ENCODE results near the gene RUFY3. TPM values are rescaled to one million over a fixed set of nuclear protein-coding genes. Genes with fewer than 3 reads are reported as not detected.
"Not testable (repeated sequence)": the region's sequence is repeated elsewhere in the genome, so short reads cannot be mapped to it uniquely, and the experiment has no call there.

RUFY3 gene
- total RNA-seq, 3 donors from 2014 or later = 31.9 to 54.2 (median 46.0) TPM

DNA sequence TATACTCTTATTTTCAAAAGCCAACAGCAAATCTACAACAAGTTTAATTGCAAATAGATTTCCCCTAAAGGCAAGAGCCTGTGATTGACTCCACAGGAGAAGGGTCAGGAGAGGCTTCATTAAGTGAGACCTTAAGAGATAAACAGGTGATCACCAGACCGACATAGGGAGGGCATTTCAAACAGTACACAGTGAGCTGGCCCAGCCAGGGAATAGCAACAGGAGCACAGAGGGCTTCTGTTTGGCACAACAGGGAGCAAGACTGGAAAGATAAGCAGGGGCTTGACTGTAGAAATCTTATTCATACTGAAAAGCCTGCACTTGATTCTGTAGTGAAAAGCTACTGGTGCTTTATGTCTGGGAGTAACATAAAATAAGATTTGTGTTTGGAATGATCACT lies 3.9 kb downstream of the RUFY3 start:
- H3K36me3 ChIP-seq (ENCODE audit: low read depth) = no peaks in the 10 kb centered on the region
- H3K4me3 ChIP-seq = no peak overlapping the region
- H3K9me3 ChIP-seq = no peaks in the 10 kb centered on the region
- intact Hi-C loops (cut with DNase I, micrococcal nuclease) = no loop called here
- TF ChIP-seq, protein P1, sequence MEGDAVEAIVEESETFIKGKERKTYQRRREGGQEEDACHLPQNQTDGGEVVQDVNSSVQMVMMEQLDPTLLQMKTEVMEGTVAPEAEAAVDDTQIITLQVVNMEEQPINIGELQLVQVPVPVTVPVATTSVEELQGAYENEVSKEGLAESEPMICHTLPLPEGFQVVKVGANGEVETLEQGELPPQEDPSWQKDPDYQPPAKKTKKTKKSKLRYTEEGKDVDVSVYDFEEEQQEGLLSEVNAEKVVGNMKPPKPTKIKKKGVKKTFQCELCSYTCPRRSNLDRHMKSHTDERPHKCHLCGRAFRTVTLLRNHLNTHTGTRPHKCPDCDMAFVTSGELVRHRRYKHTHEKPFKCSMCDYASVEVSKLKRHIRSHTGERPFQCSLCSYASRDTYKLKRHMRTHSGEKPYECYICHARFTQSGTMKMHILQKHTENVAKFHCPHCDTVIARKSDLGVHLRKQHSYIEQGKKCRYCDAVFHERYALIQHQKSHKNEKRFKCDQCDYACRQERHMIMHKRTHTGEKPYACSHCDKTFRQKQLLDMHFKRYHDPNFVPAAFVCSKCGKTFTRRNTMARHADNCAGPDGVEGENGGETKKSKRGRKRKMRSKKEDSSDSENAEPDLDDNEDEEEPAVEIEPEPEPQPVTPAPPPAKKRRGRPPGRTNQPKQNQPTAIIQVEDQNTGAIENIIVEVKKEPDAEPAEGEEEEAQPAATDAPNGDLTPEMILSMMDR (IDR thresholded peaks at IDR 0.05) = no peak
- no peaks in the 10 kb centered on the region for H3K4me1 ChIP-seq (ENCODE audit: low read depth)
- DNase-seq (no peak), ATAC-seq (no peak)

GRCh38 chr4:70726515-70726914 lies 4.8 kb downstream of the RUFY3 start:
- DNase-seq; H3K4me3 ChIP-seq; ATAC-seq; H3K9me3 ChIP-seq; intact Hi-C loops (cut with DNase I, micrococcal nuclease); H3K4me1 ChIP-seq (ENCODE audit: low read depth); H3K36me3 ChIP-seq (ENCODE audit: low read depth): not testable (repeated sequence)

GRCh38 chr4:70728091-70728490 lies 6.3 kb downstream of the RUFY3 start:
- Histone ChIP-seq H3K9me3 (no peaks in the 10 kb centered on the region), H3K4me1 (ENCODE audit: low read depth) (no peaks in the 10 kb centered on the region), H3K4me3 (no peak overlapping the region), H3K36me3 (ENCODE audit: low read depth) (no peaks in the 10 kb centered on the region)
- DNase-seq = no peak
- intact Hi-C loops (cut with DNase I, micrococcal nuclease) = no loop called here
- no peak for ATAC-seq
- TF ChIP-seq, protein P1 (IDR thresholded peaks at IDR 0.05) = no peak

DNA sequence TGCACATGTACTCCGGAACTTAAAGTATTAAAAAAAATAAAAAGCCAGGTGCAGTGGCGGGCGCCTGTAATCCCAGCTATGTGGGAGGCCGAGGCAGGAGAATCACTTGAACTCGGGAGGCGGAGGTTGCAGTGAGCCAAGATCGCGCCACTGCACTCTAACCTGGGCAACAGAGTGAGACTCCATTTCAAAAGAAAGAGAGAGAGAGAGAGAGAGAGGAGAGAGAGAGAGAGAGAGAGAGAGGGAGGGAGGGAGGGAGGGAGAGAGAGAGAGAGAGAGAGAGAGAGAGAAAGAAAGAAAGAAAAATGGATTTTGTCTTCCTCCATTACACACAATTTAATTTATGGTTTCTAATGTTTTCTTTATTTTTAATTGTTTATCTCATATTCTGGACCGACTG lies 11.1 kb downstream of the RUFY3 start:
- H3K4me3 ChIP-seq; H3K9me3 ChIP-seq; intact Hi-C loops (cut with DNase I, micrococcal nuclease); ATAC-seq; H3K36me3 ChIP-seq (ENCODE audit: low read depth); DNase-seq: not testable (repeated sequence)
- H3K4me1 ChIP-seq (ENCODE audit: low read depth) = peaks cover 12% of the 10 kb centered on the region

- no peaks in the 10 kb centered on the region for H3K36me3 ChIP-seq (ENCODE audit: low read depth)
- peak in 1 of 3 donors; percentile 44 for DNase-seq
- TF ChIP-seq, protein P1 (IDR thresholded peaks at IDR 0.05) = no peak
- intact Hi-C loops (cut with DNase I, micrococcal nuclease) = no loop called here
- no peaks in the 10 kb centered on the region for H3K9me3 ChIP-seq
- peaks cover 12% of the 10 kb centered on the region for H3K4me1 ChIP-seq (ENCODE audit: low read depth)
- H3K4me3 ChIP-seq = no peak overlapping the region
- ATAC-seq = peak; percentile 97
Observed at GRCh38 chr4:70734168-70734954, 12.6 kb downstream of the RUFY3 start.

DNA sequence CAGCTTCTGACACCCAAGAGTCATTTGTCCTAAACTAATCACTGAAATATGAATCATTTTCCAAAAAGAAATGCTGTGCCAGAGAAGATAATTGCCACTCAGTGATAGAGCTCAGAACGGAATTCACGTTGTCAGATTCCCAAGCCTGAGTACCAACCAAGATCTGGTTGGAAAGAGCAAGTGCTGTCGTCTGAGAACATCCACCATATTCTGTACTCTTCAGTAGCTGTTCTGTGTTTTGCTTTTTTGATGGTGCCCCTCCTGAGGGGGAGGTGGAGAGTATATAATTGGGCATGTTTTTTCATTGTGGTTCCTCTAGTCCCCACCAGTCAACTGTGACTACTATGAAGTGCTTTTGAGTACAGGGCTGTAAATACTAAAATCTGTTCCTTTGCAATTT lies 13.2 kb downstream of the RUFY3 start:
- peak; percentile 32 for ATAC-seq
- H3K4me3 ChIP-seq = no peak overlapping the region
- TF ChIP-seq, protein P1 (IDR thresholded peaks at IDR 0.05) = no peak
- no peaks in the 10 kb centered on the region for H3K36me3 ChIP-seq (ENCODE audit: low read depth)
- H3K4me1 ChIP-seq (ENCODE audit: low read depth) = peaks cover 12% of the 10 kb centered on the region
- no peak for DNase-seq
- H3K9me3 ChIP-seq = no peaks in the 10 kb centered on the region
- intact Hi-C loops (cut with DNase I, micrococcal nuclease) = no loop called here

DNA sequence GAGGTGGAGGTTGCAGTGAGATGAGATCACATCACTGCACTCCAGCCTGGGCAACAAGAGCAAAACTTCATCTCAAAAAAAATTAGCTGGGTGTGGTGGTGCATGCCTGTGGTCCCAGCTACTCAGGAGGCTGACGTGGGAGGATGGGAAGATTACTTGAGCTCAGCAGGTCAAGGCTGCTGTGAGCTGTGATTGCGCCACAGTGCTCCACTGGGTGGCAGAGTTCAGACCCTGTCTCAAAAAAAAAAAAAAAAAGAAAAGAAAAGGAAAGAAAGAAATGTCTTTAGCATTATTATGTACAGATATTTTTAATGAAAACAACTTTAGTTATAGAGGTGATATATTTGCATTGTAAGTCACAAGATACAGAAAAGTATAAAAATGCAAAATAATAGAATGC lies 14.2 kb downstream of the RUFY3 start:
- peaks cover 12% of the 10 kb centered on the region for H3K4me1 ChIP-seq (ENCODE audit: low read depth)
- intact Hi-C loops (cut with DNase I, micrococcal nuclease); H3K4me3 ChIP-seq; H3K36me3 ChIP-seq (ENCODE audit: low read depth); H3K9me3 ChIP-seq: not testable (repeated sequence)
- peak; percentile 67 for ATAC-seq
- DNase-seq = peak; percentile 53 to 56 (median 54)

Data from mucosa of descending colon (tissue), 3 donors.